ENCODE results near the gene SMG6. TPM values are rescaled to one million over a fixed set of nuclear protein-coding genes. Genes with fewer than 3 reads are reported as not detected.

Gene SMG6
- total and polyA plus RNA-seq, 2 of the 8 experiments (the other 6 are each of a cell fraction or from before 2014, with no cell fraction given) = 18.5 to 25.2 TPM

- no peak for TF ChIP-seq KDM1A (IDR thresholded peaks at IDR 0.05; ENCODE audit: borderline replicate concordance, low read length)
- no peak for TF ChIP-seq POLR2A (IDR thresholded peaks at IDR 0.05; ENCODE audit: control extremely low read depth in 1 of 2, low read depth in 2 of 2, low read length in 2 of 2)
These were observed 126.3 kb downstream of the SMG6 start (continued) for GRCh38 chr17:2177235-2177811.
